Measurements from ENCODE around the gene GGA1.

The GGA1 gene

GRCh38 chr22:37658133-37659065 is 49.8 kb downstream of the GGA1 start, which contains the start of gene PDXP:
Gene PDXP, plus strand, starts transcription at chr22:37658723. Its CDS starts 60 bp downstream, at chr22:37658783.
- in situ Hi-C loops (cut with HindIII; ENCODE audit: low sequenced_read_pairs): no loop called here
- peak within 1 kb of the TSS; percentile 72 for H3K4me3 ChIP-seq (ENCODE audit: low read depth, low read length)
- no peak for TF ChIP-seq CTCF (IDR thresholded peaks at IDR 0.05; ENCODE audit: low read depth, low read length)
- DNase-seq (ENCODE audit: low read depth, low spot score): peak; percentile 100

GRCh38 chr22:37659066-37659896 is 50.6 kb downstream of the GGA1 start:
- H3K4me3 ChIP-seq (ENCODE audit: low read depth, low read length): peak overlapping the region; percentile 72
- no peak for TF ChIP-seq CTCF (IDR thresholded peaks at IDR 0.05; ENCODE audit: low read depth, low read length)
- in situ Hi-C loops (cut with HindIII; ENCODE audit: low sequenced_read_pairs): no loop called here
- DNase-seq (ENCODE audit: low read depth, low spot score): no peak

DNA sequence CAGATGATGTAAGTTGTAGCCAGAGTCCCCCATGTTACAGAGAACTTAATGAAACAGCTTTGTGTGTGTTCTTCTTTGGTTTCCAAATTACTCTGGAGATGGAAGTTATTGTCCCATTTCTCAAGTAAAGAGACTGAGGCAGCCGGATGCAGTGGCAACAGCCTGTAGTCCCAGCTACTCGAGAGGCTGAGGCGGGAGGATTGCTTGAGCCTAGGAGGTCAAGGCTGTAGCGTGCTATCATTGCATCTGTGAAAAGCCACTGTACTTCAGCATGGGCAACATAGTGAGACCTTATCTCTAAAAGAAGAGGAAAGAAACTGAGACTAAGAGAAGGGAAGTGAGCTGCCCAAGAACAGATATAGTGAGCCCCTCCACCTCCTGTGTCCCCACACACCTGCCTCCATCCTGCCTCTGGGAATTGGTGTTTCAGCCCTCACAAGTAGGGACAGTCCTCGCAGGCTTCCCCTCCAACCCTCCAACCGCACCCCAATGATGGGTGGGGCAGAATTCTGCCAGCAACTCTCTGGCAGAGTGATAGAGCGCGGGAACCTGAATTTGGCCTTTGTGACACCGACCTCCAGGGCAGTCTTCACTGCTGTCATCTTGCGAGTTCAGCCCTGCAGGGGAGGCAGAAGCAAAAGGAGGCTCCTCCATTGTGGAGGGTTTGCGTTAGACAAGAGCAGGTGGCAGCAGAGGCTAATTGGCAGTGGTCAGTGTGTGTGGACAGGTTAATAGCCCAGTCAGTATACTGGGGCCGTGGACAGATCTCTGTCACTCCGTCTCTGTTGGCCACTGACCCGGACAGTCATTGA is 51.5 kb downstream of the GGA1 start:
- in situ Hi-C loops (cut with HindIII; ENCODE audit: low sequenced_read_pairs): no loop called here
- no peak for DNase-seq (ENCODE audit: low read depth, low spot score)
- peak overlapping the region; percentile 72 for H3K4me3 ChIP-seq (ENCODE audit: low read depth, low read length)
- TF ChIP-seq CTCF (IDR thresholded peaks at IDR 0.05; ENCODE audit: low read depth, low read length): no peak

GRCh38 chr22:37660709-37661045 is 52.0 kb downstream of the GGA1 start:
- DNase-seq (ENCODE audit: low read depth, low spot score): no peak
- in situ Hi-C loops (cut with HindIII; ENCODE audit: low sequenced_read_pairs): no loop called here
- H3K4me3 ChIP-seq (ENCODE audit: low read depth, low read length): no peak overlapping the region
- no peak for TF ChIP-seq CTCF (IDR thresholded peaks at IDR 0.05; ENCODE audit: low read depth, low read length)

DNA sequence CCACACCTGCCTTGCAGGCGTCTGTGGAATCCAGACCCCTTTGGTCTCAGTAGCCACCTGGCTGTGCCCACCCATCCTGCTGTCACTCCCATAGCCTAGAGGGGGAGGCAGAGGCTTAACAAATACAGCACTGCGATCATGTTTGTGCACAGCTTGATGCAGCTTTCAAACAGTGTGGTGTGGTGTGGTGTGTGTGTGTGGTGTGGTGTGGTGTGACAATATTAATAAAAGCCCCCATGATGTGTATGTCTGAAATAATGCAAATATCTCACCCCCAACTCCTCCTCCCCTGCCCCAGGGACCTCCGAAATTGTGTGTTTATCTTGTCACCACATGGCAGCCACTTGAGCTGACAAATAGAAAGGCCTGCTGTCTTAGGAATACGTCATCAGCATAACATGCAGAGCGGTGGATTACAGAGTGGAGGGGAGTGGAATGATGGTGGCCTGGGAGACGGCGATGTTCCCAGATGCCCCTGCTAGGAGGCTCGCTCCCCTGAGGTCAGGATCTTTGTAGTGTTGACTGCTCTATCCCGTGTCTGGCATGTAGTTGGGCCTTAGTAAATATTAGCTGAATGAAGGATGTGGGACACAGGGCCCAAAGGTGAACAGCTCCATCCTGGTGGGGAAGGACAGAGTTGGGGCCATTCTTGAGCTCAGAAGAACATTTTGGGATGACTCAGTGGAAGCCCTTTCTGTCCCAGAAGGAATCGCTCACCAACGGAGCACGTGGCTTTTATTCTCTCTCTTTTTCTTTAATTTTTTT is 52.7 kb downstream of the GGA1 start:
- in situ Hi-C loops (cut with HindIII; ENCODE audit: low sequenced_read_pairs): no loop called here
- peak; percentile 77 for DNase-seq (ENCODE audit: low read depth, low spot score)
- peak; percentile 70 for TF ChIP-seq CTCF (IDR thresholded peaks at IDR 0.05; ENCODE audit: low read depth, low read length)
- no peak overlapping the region for H3K4me3 ChIP-seq (ENCODE audit: low read depth, low read length)
